ENCODE data around the gene PITPNC1. TPM values are rescaled to one million over a fixed set of nuclear protein-coding genes. Genes with fewer than 3 reads are reported as not detected.
A peak's percentile ranks its signal among the peaks of the same experiment; 100 is the strongest.

Gene PITPNC1
- total and polyA plus RNA-seq, 2 of the 13 experiments (the other 11 are each of a cell fraction or from before 2014, with no cell fraction given): 4.1 to 5.7 TPM

GRCh38 chr17:67378454-67379250 is 1.6 kb downstream of the PITPNC1 start (continued):
- TF ChIP-seq SIN3A (IDR thresholded peaks at IDR 0.05; ENCODE audit: borderline replicate concordance, low read depth, low read length) (no peak), ZNF883 (CRISPR knock-in tag; IDR thresholded peaks at IDR 0.05; ENCODE audit: not compliant biosample characterization) (no peak), ZNF12 (CRISPR knock-in tag; IDR thresholded peaks at IDR 0.05) (peak; percentile 17; the same call in 1 of the 2 replicates), REST (IDR thresholded peaks at IDR 0.05; ENCODE audit: borderline replicate concordance in 1 of 2, low read depth in 1 of 2, low read length in 2 of 2) (no peak), ZBTB49 (CRISPR knock-in tag; IDR thresholded peaks at IDR 0.05; ENCODE audit: borderline replicate concordance) (peak; percentile 10; the same call in 1 of the 2 replicates), ZNF652 (CRISPR knock-in tag; IDR thresholded peaks at IDR 0.05; ENCODE audit: borderline replicate concordance, low read depth) (no peak), ZNF24 (IDR thresholded peaks at IDR 0.05) (no peak), NR2F6 (IDR thresholded peaks at IDR 0.05) (no peak), NR2F6 (CRISPR knock-in tag; IDR thresholded peaks at IDR 0.05) (no peak), KLF13 (CRISPR knock-in tag; IDR thresholded peaks at IDR 0.05) (no peak), SMAD3 (CRISPR knock-in tag; IDR thresholded peaks at IDR 0.05) (peak; percentile 37), SSRP1 (CRISPR knock-in tag; IDR thresholded peaks at IDR 0.05) (no peak), RCOR2 (CRISPR knock-in tag; IDR thresholded peaks at IDR 0.05) (no peak), HMGA1 (CRISPR knock-in tag; conservative IDR thresholded peaks at IDR 0.05) (no peak), ZFYVE20 (CRISPR knock-in tag; IDR thresholded peaks at IDR 0.05; ENCODE audit: borderline replicate concordance, low read depth) (no peak), KDM4B (CRISPR knock-in tag; IDR thresholded peaks at IDR 0.05) (no peak), DNMT1 (CRISPR knock-in tag; IDR thresholded peaks at IDR 0.05) (no peak), KDM2A (CRISPR knock-in tag; IDR thresholded peaks at IDR 0.05; ENCODE audit: borderline replicate concordance, low read depth) (peak; percentile 87), ZNF619 (CRISPR knock-in tag; IDR thresholded peaks at IDR 0.05) (no peak), RXRA (CRISPR knock-in tag; IDR thresholded peaks at IDR 0.05) (0 out of 2 replicates have a peak, but pooled peaks have one; percentile 54), THAP8 (CRISPR knock-in tag; IDR thresholded peaks at IDR 0.05; ENCODE audit: borderline replicate concordance) (no peak), ZNF776 (CRISPR knock-in tag; IDR thresholded peaks at IDR 0.05) (0 out of 2 replicates have a peak, but pooled peaks have one; percentile 41)
- TF ChIP-seq, protein P1, sequence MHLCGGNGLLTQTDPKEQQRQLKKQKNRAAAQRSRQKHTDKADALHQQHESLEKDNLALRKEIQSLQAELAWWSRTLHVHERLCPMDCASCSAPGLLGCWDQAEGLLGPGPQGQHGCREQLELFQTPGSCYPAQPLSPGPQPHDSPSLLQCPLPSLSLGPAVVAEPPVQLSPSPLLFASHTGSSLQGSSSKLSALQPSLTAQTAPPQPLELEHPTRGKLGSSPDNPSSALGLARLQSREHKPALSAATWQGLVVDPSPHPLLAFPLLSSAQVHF (CRISPR knock-in tag; IDR thresholded peaks at IDR 0.05): no peak
- TF ChIP-seq, protein P2, sequence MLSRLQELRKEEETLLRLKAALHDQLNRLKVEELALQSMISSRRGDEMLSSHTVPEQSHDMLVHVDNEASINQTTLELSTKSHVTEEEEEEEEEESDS (CRISPR knock-in tag; IDR thresholded peaks at IDR 0.05; ENCODE audit: borderline replicate concordance): no peak
